ENCODE data around the gene CCDC92B. TPM values are rescaled to one million over a fixed set of nuclear protein-coding genes. Genes with fewer than 3 reads are reported as not detected.

Gene CCDC92B
- total RNA-seq, 1 experiment from 2014 or later: 1.9 TPM

GRCh38 chr17:2704031-2704889 lies 45.2 kb downstream of the CCDC92B start:
- H3K79me2 ChIP-seq (ENCODE audit: low read depth): peaks cover 58% of the 10 kb centered on the region
- no peaks in the 10 kb centered on the region for H3K9me2 ChIP-seq (ENCODE audit: insufficient read depth)
- no peaks in the 10 kb centered on the region for H3K9me3 ChIP-seq (ENCODE audit: insufficient read depth, low read depth)
- no peak overlapping the region for H2AFZ ChIP-seq
- DNase-seq: no peak
- H3K36me3 ChIP-seq (ENCODE audit: low read depth): peaks cover 7% of the 10 kb centered on the region
- intact Hi-C loops (cut with micrococcal nuclease; ENCODE audit: unreplicated experiment): no loop called here
- CTCF ChIA-PET: no interaction called here
- POLR2A ChIA-PET (ENCODE audit: unreplicated experiment): no interaction called here
- H3F3A ChIP-seq (ENCODE audit: insufficient read depth, low read depth): 0 out of 2 replicates have a peak, but pooled peaks cover under 1% of the 10 kb centered on the region
- H3K4me2 ChIP-seq: no peak overlapping the region
- H3K27ac ChIP-seq: no peak overlapping the region
- BruUV-seq (replicated peaks): no TSS peak
- peaks cover 14% of the 10 kb centered on the region; the same call in 1 of the 2 replicates for H3K4me1 ChIP-seq (replicated peaks; ENCODE audit: insufficient read depth)
- no peak overlapping the region for H3K4me3 ChIP-seq
- no peaks in the 10 kb centered on the region for H3K27me3 ChIP-seq (ENCODE audit: insufficient read depth, low read depth)
- H4K20me1 ChIP-seq (ENCODE audit: insufficient read depth): peaks cover 66% of the 10 kb centered on the region
- TF ChIP-seq, protein P1, sequence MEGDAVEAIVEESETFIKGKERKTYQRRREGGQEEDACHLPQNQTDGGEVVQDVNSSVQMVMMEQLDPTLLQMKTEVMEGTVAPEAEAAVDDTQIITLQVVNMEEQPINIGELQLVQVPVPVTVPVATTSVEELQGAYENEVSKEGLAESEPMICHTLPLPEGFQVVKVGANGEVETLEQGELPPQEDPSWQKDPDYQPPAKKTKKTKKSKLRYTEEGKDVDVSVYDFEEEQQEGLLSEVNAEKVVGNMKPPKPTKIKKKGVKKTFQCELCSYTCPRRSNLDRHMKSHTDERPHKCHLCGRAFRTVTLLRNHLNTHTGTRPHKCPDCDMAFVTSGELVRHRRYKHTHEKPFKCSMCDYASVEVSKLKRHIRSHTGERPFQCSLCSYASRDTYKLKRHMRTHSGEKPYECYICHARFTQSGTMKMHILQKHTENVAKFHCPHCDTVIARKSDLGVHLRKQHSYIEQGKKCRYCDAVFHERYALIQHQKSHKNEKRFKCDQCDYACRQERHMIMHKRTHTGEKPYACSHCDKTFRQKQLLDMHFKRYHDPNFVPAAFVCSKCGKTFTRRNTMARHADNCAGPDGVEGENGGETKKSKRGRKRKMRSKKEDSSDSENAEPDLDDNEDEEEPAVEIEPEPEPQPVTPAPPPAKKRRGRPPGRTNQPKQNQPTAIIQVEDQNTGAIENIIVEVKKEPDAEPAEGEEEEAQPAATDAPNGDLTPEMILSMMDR (conservative IDR thresholded peaks at IDR 0.05): no peak
- no peak for TF ChIP-seq EZH2 (IDR thresholded peaks at IDR 0.05; ENCODE audit: low read depth)

- peaks cover 51% of the 10 kb centered on the region for H3K79me2 ChIP-seq (ENCODE audit: low read depth)
- no peak overlapping the region for H2AFZ ChIP-seq
- POLR2A ChIA-PET (ENCODE audit: unreplicated experiment): no interaction called here
Measured at GRCh38 chr17:2703606-2704005, 45.8 kb downstream of the CCDC92B start.

DNA sequence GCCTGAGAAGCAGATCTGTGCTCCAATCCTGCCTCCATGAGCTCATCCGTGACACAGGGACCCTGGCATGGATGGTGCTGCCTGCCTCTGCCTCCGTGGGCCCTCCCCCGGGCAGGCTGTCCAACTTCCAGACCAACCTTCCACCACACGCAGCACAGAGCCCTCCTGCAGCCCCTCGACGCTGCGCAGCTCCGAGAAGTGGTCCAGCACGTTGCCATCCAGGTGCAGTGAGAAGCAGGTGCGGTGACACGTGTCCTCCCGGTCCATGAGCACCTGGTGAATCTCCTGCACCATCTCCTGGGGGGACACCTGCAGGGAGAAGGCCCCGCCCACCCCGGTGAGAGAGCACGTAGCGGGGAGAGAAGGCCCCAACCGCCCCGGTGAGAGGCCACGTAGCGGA lies 46.3 kb downstream of the CCDC92B start:
- Histone ChIP-seq H3F3A (ENCODE audit: insufficient read depth, low read depth) (0 out of 2 replicates have a peak, but pooled peaks cover 5% of the 10 kb centered on the region), H3K4me2 (no peak overlapping the region), H4K20me1 (ENCODE audit: insufficient read depth) (peaks cover 55% of the 10 kb centered on the region), H3K4me1 (replicated peaks; ENCODE audit: insufficient read depth) (peaks cover 3% of the 10 kb centered on the region; the same call in 1 of the 2 replicates), H3K27me3 (ENCODE audit: insufficient read depth, low read depth) (no peaks in the 10 kb centered on the region), H3K79me2 (ENCODE audit: low read depth) (peaks cover 47% of the 10 kb centered on the region), H3K9me3 (ENCODE audit: insufficient read depth, low read depth) (no peaks in the 10 kb centered on the region), H3K36me3 (ENCODE audit: low read depth) (peaks cover 8% of the 10 kb centered on the region), H2AFZ (no peak overlapping the region), H3K4me3 (no peak overlapping the region), H3K27ac (no peak overlapping the region), H3K9me2 (ENCODE audit: insufficient read depth) (no peaks in the 10 kb centered on the region)
- no peak for DNase-seq
- no TSS peak for BruUV-seq (replicated peaks)
- POLR2A ChIA-PET (ENCODE audit: unreplicated experiment): no interaction called here
- intact Hi-C loops (cut with micrococcal nuclease; ENCODE audit: unreplicated experiment): no loop called here
- CTCF ChIA-PET: no interaction called here
- TF ChIP-seq, protein P1 (conservative IDR thresholded peaks at IDR 0.05): no peak
- TF ChIP-seq EZH2 (IDR thresholded peaks at IDR 0.05; ENCODE audit: low read depth): no peak

More at GRCh38 chr17:2703606-2704005, 45.8 kb downstream of the CCDC92B start:
- Histone ChIP-seq H3K9me3 (ENCODE audit: insufficient read depth, low read depth) (no peaks in the 10 kb centered on the region), H3K36me3 (ENCODE audit: low read depth) (peaks cover 7% of the 10 kb centered on the region), H3F3A (ENCODE audit: insufficient read depth, low read depth) (0 out of 2 replicates have a peak, but pooled peaks cover 5% of the 10 kb centered on the region), H3K4me2 (no peak overlapping the region), H3K4me3 (no peak overlapping the region), H3K9me2 (ENCODE audit: insufficient read depth) (no peaks in the 10 kb centered on the region), H3K27ac (no peak overlapping the region), H3K4me1 (replicated peaks; ENCODE audit: insufficient read depth) (peaks cover 7% of the 10 kb centered on the region; the same call in 1 of the 2 replicates), H3K27me3 (ENCODE audit: insufficient read depth, low read depth) (no peaks in the 10 kb centered on the region), H4K20me1 (ENCODE audit: insufficient read depth) (peaks cover 60% of the 10 kb centered on the region)
- no TSS peak for BruUV-seq (replicated peaks)
- intact Hi-C loops (cut with micrococcal nuclease; ENCODE audit: unreplicated experiment): no loop called here
- no peak for TF ChIP-seq EZH2 (IDR thresholded peaks at IDR 0.05; ENCODE audit: low read depth)
- TF ChIP-seq, protein P1 (conservative IDR thresholded peaks at IDR 0.05): no peak
- CTCF ChIA-PET: no interaction called here
- peak in 1 of 2 experiments; percentile 24 for DNase-seq
